Subcutaneous abdominal adipose tissue (tissue), 5 donors: ENCODE data around the gene SYT3.
A peak's percentile ranks its signal among the peaks of the same experiment; 100 is the strongest.
"Not testable (repeated sequence)": the region's sequence is repeated elsewhere in the genome, so short reads cannot be mapped to it uniquely, and the experiment has no call there.

Experiments used
- H3K27ac ChIP-seq: one replicate; pipeline ENCODE4 v1.7.0; 2013; ENCODE audit warnings: low read depth, mild to moderate bottlenecking, inconsistent platforms, low read length, moderate library complexity
- H3K27me3 ChIP-seq, 5 donors: one replicate each; pipeline ENCODE4 v1.7.0; 2013; ENCODE audit warnings: low read length in 5 of 5, inconsistent platforms in 1 of 5; ENCODE audit not compliant: control insufficient read depth in 5 of 5, insufficient read depth in 4 of 5
- H3K36me3 ChIP-seq, 5 donors: one replicate each; pipeline ENCODE4 v1.7.0; 2013; ENCODE audit warnings: low read length in 5 of 5; ENCODE audit not compliant: control insufficient read depth in 5 of 5, insufficient read depth in 5 of 5
- H3K4me1 ChIP-seq, 5 donors: one replicate each; pipeline ENCODE4 v1.7.0; 2013; ENCODE audit warnings: low read length in 5 of 5, mild to moderate bottlenecking in 3 of 5, moderate library complexity in 1 of 5; ENCODE audit not compliant: control insufficient read depth in 5 of 5, insufficient read depth in 5 of 5
- H3K4me3 ChIP-seq, 5 donors: one replicate each; pipeline ENCODE4 v1.7.0; 2013; ENCODE audit warnings: low read length in 5 of 5, low read depth in 1 of 5
- H3K9ac ChIP-seq, 5 donors: one replicate each; pipeline ENCODE4 v1.7.0; 2013; ENCODE audit warnings: low read length in 5 of 5, mild to moderate bottlenecking in 4 of 5, moderate library complexity in 3 of 5
- H3K9me3 ChIP-seq, 5 donors: one replicate each; pipeline ENCODE4 v1.7.0; 2013; ENCODE audit warnings: low read length in 5 of 5; ENCODE audit not compliant: control insufficient read depth in 5 of 5
- donor health status: healthy.
- donor health status: healthy.
- donor health status: healthy.
- donor health status: healthy.
- donor health status: healthy.

SYT3 gene

DNA sequence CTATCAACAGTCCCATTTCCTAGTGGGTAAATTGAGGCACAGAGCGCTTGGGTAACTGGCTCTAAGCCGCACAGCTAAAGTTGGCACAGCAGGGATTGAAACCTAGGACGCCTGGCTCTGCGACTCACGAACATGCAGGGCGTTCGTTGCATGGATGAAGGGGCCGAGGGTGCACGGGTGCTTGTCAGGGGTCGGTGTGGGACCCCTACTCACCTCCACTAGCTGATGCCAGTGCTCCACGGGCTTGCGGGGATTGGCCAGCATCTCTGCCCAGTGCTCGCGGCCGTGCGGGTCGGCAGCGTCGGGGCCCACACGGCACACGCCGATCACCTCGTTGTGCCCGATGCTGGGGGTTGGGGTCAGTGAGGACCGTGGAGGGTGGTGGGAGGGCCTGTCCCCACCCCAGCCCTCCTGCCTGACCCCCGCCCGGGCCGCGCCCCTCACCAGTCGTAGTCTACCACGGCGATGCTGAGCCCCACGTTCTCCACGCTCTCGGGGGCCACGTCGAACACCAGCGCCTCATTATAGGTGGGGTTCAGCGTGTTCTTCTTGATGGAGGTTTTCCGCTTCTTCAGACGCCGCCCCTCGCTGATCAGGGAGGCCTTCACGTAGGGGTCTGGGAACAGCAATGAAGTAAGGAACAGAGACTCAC is 14.6 kb downstream of the SYT3 start:
- Histone ChIP-seq H3K4me1 (no peaks in the 10 kb centered on the region), H3K9me3 (no peaks in the 10 kb centered on the region), H3K4me3 (no peak overlapping the region), H3K36me3 (no peaks in the 10 kb centered on the region), H3K27ac (no peak overlapping the region), H3K27me3 (peaks cover 0 to 7% (median 2%) of the 10 kb centered on the region in 5 donors), H3K9ac (no peak overlapping the region)

DNA sequence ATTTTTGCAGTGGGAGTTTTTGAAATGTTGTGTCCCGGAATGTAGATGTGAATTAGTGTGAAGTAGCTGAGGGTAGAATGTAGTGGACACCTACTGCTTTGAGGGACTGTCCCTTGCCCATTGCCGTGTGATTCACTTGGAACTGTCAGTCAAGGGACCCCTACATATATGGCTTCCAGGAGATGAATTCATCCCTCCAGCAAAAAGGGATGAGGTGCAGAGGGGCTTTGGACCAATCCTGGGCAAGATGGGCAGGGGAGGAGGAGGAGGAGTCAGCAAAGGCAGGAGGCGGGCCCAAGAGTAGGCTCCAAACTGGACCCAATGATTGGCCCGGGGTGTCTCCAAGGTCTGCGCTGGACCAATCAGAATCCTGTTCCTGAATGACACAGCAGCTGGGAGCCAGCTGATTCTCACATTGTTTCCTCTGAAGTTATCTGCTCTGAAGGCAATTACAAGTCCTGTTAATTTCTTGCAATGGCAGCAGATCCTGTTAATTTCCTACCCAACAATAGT is 19.2 kb downstream of the SYT3 start:
- H3K4me1 ChIP-seq, H3K9me3 ChIP-seq, H3K4me3 ChIP-seq, H3K27me3 ChIP-seq, H3K27ac ChIP-seq, H3K9ac ChIP-seq, H3K36me3 ChIP-seq: not testable (repeated sequence)

DNA sequence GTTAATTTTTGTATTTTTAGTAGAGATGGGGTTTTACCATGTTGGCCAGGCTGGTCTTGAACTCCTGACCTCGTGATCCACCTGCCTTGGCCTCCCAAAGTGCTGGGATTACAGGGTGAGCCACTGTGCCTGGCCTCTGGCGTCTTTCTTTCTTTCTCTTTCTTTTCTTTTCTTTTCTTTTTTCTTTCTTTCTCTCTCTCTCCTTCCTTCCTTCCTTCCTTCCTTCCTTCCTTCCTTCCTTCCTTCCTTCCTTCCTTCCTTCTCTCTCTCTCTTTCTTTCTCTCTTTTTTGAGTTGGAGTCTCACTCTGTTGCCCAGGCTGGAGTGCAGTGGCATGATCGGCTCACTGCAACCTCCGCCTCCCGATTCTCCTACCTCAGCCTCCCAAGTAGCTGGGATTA is 20.5 kb downstream of the SYT3 start:
- H3K27ac ChIP-seq: not testable (repeated sequence)

DNA sequence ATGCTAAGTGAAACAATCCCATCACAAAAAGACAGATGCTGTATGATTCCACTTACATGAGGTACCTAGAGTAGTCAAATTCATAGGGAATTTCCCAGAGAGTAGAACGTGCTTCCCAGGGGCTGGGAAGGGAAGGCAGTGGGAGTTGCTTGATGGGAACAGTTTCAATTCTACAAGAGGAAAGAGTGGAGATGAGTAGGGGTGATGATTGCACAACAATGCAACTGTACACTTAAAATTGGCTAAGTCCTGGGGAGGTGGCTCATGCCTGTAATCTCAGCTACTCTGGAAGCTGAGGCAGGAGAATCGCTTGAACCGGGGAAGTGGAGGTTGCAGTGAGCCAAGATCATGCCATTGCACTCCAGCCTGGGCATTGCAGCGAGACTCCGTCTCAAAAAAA is 21.3 kb downstream of the SYT3 start:
- H3K4me1 ChIP-seq, H3K9ac ChIP-seq, H3K4me3 ChIP-seq, H3K36me3 ChIP-seq, H3K27ac ChIP-seq, H3K27me3 ChIP-seq, H3K9me3 ChIP-seq: not testable (repeated sequence)

More for the DNA sequence above, 20.5 kb downstream of the SYT3 start:
- not testable (repeated sequence) for H3K36me3 ChIP-seq, H3K9ac ChIP-seq, H3K4me3 ChIP-seq, H3K9me3 ChIP-seq, H3K4me1 ChIP-seq, H3K27me3 ChIP-seq

DNA sequence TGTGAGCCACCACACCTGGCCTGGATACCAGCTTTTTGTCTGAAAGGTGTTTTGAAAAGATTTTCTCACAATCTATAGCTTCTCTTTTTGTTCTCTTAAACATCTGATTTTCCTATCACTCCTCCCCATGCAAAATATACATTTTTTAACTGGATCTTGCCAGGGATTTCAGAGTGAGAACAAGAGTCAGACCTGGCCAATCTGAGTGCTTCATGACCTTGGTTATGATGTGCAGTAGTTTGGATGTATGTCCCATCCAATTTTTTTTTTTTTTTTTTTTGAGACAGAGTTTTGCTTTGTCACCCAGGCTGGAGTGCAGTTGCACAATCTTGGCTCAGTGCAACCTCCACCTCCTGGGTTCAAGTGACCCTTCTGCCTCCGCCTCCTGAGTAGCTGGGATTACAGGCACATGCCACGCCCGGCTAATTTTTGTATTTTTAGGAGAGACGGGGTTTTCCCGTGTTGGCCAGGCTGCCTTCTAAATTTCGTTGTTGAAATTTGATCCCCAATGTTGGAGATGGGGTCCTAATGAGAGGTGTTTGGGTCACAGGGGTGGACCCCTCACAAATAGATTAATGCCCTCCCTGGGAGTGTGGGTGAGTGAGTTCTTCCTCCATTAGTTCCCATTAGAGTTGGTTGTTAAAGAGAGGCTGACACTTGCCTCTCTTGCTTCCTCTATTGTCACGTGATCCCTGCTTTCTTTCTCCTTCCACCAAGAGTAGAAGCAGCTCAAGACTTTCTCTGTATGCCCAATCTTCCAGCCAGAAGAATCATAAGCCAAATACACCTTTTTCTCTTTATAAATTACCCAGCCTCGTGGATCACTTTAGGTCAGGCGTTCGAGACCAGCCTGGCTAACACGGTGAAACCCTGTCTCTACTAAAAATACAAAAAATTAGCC is 26.9 kb downstream of the SYT3 start:
- H3K4me1 ChIP-seq, H3K4me3 ChIP-seq, H3K27me3 ChIP-seq: not testable (repeated sequence)

DNA sequence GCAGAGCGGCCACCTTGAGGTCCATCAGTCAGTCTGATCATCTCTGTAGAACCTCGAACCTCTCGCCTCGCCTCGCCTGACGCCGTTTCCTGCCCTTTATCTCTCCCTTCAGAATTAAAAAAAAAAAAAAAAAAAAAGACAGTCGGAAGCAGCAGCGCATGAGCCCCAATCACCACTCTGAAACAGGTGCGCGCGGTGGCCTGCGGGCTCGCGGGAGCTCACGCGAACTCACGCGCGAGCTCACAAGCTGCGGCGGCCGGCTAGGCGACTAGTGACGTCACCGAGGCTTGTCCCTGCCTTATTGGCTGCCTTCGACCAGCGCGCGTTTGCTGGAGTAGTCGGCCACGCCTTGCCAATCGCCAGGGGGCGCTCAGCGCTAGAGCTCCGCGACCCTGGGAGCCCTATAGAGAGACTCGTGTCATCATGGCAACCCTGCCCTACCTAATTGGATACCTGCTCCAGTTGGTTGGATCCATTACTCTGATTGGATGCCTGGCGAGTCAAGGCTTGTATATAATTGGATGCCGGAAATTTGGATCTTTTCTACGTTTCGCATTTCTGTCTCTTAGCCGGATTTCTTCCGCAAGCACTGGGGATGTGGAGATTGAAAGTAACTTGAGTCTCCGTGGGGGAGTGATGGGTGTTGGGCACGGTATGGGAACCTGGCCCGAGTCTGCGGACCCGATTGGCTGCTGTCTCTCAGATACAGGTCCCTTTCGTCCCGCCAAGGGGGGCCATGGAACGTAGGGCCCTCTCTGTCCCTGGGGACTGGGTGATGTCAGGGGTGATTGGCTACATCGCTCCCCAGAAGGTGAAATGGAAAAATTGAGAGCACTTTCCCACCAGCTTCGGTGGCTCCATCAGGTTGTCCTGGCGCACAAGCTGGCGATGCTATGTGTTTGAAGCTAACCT is 31.6 kb downstream of the SYT3 start:
- Histone ChIP-seq H3K27ac (no peak overlapping the region), H3K4me3 (peak overlapping the region in 2 of 5 donors; percentile 6 to 23), H3K4me1 (peaks cover 0 to 9% (median 5%) of the 10 kb centered on the region in 5 donors), H3K9ac (no peak overlapping the region), H3K36me3 (no peaks in the 10 kb centered on the region), H3K9me3 (peaks cover 0 to 4% (median 0%) of the 10 kb centered on the region in 5 donors), H3K27me3 (peaks cover 0 to 13% (median 7%) of the 10 kb centered on the region in 5 donors)

More for the DNA sequence above, 26.9 kb downstream of the SYT3 start:
- H3K9me3 ChIP-seq, H3K9ac ChIP-seq, H3K27ac ChIP-seq, H3K36me3 ChIP-seq: not testable (repeated sequence)

DNA sequence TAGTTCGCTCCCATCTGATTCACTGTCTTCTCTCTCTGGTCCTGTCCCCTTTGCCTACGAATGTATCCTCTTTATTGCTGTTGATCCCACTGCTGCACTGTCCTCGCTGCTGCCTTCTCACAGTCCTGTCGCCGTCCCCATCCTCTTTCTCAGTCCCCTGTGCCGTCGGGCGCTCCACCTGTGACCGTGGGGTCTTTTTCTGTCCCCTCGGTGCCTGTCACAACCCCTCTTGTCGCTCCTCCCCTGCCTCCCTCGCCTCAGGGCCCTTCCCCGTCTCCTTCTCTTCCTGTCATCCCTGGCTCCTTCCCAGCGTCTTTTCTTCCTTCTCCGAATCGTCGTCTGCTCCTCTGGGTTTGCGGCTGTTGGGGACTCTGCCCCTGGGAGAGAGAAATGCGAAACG is 32.3 kb downstream of the SYT3 start:
- Histone ChIP-seq H3K27ac (no peak overlapping the region), H3K36me3 (no peaks in the 10 kb centered on the region), H3K9ac (no peak overlapping the region), H3K4me1 (peaks cover 0 to 9% (median 5%) of the 10 kb centered on the region in 5 donors), H3K4me3 (peak overlapping the region in 1 of 5 donors; percentile 23), H3K27me3 (peaks cover 0 to 13% (median 11%) of the 10 kb centered on the region in 5 donors), H3K9me3 (peaks cover 0 to 4% (median 0%) of the 10 kb centered on the region in 5 donors)

DNA sequence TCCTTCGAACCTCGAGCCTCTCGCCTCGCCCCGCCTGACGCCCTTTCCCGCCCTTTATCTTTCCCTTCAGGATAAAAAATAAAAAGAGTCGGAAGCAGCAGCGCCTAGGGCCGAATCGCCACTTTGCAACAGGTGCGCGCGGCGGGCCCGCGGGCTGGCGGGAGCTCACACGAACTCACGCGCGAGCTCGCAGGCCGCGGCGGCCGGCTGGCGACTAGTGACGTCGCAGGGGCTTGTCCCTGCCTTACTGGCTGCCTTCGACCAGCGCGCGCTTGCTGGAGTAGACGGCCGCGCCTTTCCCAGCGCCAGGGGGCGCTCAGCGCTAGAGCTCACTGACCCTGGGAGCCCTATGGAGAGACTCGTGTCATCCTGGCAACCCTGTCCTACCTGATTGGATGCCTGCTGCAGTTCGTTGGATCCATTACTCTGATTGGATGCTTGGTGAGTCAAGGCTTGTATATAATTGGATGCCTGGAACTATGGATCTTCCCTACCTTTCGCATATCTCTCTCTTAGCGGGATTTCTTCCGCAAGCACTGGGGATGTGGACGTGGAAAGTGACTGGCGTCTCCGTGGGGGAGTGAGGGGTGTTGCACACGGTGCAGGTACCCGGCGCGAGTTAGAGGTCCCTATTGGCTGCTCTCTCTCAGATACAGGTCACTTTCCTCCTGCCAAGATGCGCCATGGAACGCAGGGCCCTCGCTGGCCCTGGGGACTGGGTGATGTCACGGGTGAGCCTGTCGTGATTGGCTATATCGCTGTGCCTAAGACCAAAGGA is 33.4 kb downstream of the SYT3 start:
- not testable (repeated sequence) for H3K27ac ChIP-seq, H3K36me3 ChIP-seq, H3K4me3 ChIP-seq, H3K9ac ChIP-seq, H3K9me3 ChIP-seq, H3K4me1 ChIP-seq
- H3K27me3 ChIP-seq: peaks cover 6 to 20% (median 18%) of the 10 kb centered on the region in 5 donors
